Peyer's patch (tissue), 4 donors: ENCODE results near the gene TEX48. TPM values are rescaled to one million over a fixed set of nuclear protein-coding genes. Genes with fewer than 3 reads are reported as not detected.

Source experiments
- DNase-seq, 3 donors: peaks; one replicate each; pipeline ENCODE4 v3.0.0-alpha.2; 2017 to 2019
- H3K27ac ChIP-seq, 4 donors: fragments of 200-600 bp; sonication (generic); one replicate each; pipeline ENCODE4 v1.5.1; 2016 to 2019
- H3K27me3 ChIP-seq, 2 donors: fragments of 200-600 bp; sonication (generic); one replicate each; pipeline ENCODE4 v1.5.1; 2019
- H3K36me3 ChIP-seq, 3 donors: fragments of 200-600 bp; sonication (generic); one replicate each; pipeline ENCODE4 v1.5.1; 2016 to 2019
- H3K4me1 ChIP-seq, 4 donors: fragments of 200-600 bp; sonication (generic); one replicate each; pipeline ENCODE4 v1.5.1; 2016 to 2019
- H3K4me3 ChIP-seq, 4 donors: fragments of 200-600 bp; sonication (generic); 1 replicate in 3 of 4; 2 replicates in 1 of 4; pipeline ENCODE4 v1.5.1; 2016 to 2019; ENCODE audit warnings: mild to moderate bottlenecking in 1 of 4
- H3K9me3 ChIP-seq, 4 donors: fragments of 200-600 bp; sonication (generic); one replicate each; pipeline ENCODE4 v1.5.1; 2016 to 2019; ENCODE audit warnings: mild to moderate bottlenecking in 1 of 4
- POLR2A ChIP-seq, 2 donors: fragments of 450-650 bp; IDR thresholded peaks; one replicate each; pipeline ENCODE4 v1.5.1; 2017; ENCODE audit warnings: antibody characterized with exemption in 2 of 2, mild to moderate bottlenecking in 2 of 2, moderate library complexity in 2 of 2
- total RNA-seq, 4 donors: library from RNA; depleted of rRNA; stranded (reverse); fragments of >200 nt; gene quantifications; one replicate each; pipeline ENCODE4 v1.1.0, GENCODE V29; 2016
- TF ChIP-seq, protein P1 (sequence below), 6 experiments: fragments of 450-650 bp in 4 of 6; fragments of 200-600 bp in 2 of 6; sonication (generic) in 1 of 6; IDR thresholded peaks; one replicate each; pipeline ENCODE4 v1.5.1; 2017 to 2019; ENCODE audit warnings: antibody characterized with exemption in 6 of 6, mild to moderate bottlenecking in 3 of 6, moderate library complexity in 1 of 6

The TEX48 gene
- total RNA-seq, 4 donors from 2014 or later, result not detected

DNA sequence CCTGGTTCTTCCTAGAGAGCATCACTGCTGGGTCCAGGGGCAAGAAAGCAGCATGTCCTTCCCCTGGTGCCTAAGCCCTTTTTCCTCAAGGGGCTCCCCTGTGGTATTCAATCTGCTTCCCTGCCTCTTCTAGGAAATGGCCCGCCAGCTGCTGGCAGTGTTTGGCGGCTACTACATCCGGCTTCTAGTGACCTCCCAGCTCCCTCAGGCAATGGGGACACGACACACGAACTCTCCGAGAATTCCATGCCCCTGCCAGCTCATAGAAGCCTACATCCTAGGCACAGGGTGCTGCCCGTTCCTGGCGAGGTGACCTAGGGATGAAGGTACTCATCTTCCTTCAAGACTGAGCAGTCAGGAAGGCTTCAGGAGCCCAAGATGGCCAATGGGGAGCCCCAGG, 39.0 kb downstream of the TEX48 start:
- peaks cover 0 to 47% (median 0%) of the 10 kb centered on the region in 3 donors for H3K36me3 ChIP-seq
- no peak for TF ChIP-seq POLR2A (IDR thresholded peaks at IDR 0.05)
- TF ChIP-seq, protein P1, sequence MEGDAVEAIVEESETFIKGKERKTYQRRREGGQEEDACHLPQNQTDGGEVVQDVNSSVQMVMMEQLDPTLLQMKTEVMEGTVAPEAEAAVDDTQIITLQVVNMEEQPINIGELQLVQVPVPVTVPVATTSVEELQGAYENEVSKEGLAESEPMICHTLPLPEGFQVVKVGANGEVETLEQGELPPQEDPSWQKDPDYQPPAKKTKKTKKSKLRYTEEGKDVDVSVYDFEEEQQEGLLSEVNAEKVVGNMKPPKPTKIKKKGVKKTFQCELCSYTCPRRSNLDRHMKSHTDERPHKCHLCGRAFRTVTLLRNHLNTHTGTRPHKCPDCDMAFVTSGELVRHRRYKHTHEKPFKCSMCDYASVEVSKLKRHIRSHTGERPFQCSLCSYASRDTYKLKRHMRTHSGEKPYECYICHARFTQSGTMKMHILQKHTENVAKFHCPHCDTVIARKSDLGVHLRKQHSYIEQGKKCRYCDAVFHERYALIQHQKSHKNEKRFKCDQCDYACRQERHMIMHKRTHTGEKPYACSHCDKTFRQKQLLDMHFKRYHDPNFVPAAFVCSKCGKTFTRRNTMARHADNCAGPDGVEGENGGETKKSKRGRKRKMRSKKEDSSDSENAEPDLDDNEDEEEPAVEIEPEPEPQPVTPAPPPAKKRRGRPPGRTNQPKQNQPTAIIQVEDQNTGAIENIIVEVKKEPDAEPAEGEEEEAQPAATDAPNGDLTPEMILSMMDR (IDR thresholded peaks at IDR 0.05), result no peak
- H3K27me3 ChIP-seq, result no peaks in the 10 kb centered on the region
- peak in 1 of 3 donors; percentile 31 for DNase-seq
- H3K9me3 ChIP-seq, result no peaks in the 10 kb centered on the region
- no peaks in the 10 kb centered on the region for H3K4me1 ChIP-seq
- no peak overlapping the region for H3K4me3 ChIP-seq
- no peak overlapping the region for H3K27ac ChIP-seq

DNA sequence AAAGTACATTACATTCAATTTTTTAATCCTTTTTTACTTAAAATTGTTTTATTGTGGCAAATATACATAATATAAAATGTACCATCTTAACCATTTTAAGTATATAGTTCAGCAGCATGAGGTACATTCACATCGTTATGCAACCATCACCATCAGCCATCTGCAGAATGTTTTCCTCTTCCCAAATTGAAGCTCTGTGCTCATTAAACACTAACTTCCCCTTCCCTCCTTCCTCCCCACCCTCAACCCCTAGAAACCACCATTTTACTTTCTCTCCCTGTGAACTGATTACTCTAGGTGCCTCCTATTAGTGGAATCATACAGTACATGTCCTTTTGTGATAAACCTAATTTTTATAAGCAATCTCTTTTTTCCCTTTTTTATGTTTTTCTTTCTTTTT, 40.0 kb downstream of the TEX48 start:
- Histone ChIP-seq H3K36me3 (peaks cover 0 to 51% (median 0%) of the 10 kb centered on the region in 3 donors), H3K27ac (no peak overlapping the region), H3K4me1 (no peaks in the 10 kb centered on the region), H3K9me3 (no peaks in the 10 kb centered on the region), H3K4me3 (no peak overlapping the region), H3K27me3 (no peaks in the 10 kb centered on the region)
- peak in 1 of 3 donors; percentile 6 for DNase-seq
- TF ChIP-seq, protein P1 (IDR thresholded peaks at IDR 0.05), result no peak
- no peak for TF ChIP-seq POLR2A (IDR thresholded peaks at IDR 0.05)

DNA sequence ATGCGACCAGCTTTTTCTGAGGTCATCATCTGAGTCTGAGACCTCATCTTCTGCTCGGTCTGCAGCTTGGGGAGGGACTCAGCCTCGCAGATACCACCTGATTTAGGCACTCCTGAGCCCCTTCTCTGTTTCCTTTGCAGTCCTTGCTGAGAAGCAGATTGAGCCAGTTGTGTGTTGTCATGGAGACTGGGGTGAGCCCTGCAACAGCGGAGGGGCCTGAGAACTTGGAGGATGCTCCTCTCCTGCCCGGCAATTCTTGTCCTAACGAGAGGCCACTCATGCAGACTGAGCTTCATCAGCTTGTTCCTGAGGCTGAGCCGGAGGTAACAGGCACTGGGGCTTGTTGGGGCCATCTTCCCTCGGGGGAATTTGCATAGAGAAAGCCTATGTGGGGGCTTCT, 43.6 kb downstream of the TEX48 start:
- H3K9me3 ChIP-seq, result no peaks in the 10 kb centered on the region
- no peak overlapping the region for H3K4me3 ChIP-seq
- H3K4me1 ChIP-seq, result no peaks in the 10 kb centered on the region
- H3K36me3 ChIP-seq, result peaks cover 0 to 54% (median 0%) of the 10 kb centered on the region in 3 donors
- H3K27me3 ChIP-seq, result no peaks in the 10 kb centered on the region
- H3K27ac ChIP-seq, result no peak overlapping the region
- no peak for DNase-seq
- no peak for TF ChIP-seq POLR2A (IDR thresholded peaks at IDR 0.05)
- TF ChIP-seq, protein P1 (IDR thresholded peaks at IDR 0.05), result no peak

DNA sequence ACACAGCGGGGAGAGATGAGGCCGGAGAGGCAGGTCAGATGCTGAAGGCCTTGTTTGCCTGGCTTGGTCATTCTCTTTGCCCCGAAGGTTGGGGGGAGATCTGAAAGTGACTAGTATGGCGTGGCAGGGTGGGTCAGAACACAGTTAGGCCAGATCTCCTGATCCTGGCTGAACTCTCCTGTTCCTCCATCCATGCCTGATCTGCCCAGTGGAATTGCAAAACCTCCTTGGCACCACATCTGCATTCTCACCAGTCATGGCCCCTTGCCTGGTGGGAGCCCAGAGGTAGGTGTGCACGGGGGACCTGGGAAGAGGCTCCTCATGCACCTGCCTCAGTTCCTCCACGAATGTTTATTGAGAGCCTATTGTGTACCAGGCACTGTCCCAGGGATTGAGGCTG, 47.6 kb downstream of the TEX48 start:
- no peak overlapping the region for H3K27ac ChIP-seq
- TF ChIP-seq, protein P1 (IDR thresholded peaks at IDR 0.05), result no peak
- TF ChIP-seq POLR2A (IDR thresholded peaks at IDR 0.05), result no peak
- no peaks in the 10 kb centered on the region for H3K9me3 ChIP-seq
- no peaks in the 10 kb centered on the region for H3K4me1 ChIP-seq
- H3K27me3 ChIP-seq, result no peaks in the 10 kb centered on the region
- H3K36me3 ChIP-seq, result peaks cover 0 to 70% (median 0%) of the 10 kb centered on the region in 3 donors
- DNase-seq, result no peak
- H3K4me3 ChIP-seq, result no peak overlapping the region

DNA sequence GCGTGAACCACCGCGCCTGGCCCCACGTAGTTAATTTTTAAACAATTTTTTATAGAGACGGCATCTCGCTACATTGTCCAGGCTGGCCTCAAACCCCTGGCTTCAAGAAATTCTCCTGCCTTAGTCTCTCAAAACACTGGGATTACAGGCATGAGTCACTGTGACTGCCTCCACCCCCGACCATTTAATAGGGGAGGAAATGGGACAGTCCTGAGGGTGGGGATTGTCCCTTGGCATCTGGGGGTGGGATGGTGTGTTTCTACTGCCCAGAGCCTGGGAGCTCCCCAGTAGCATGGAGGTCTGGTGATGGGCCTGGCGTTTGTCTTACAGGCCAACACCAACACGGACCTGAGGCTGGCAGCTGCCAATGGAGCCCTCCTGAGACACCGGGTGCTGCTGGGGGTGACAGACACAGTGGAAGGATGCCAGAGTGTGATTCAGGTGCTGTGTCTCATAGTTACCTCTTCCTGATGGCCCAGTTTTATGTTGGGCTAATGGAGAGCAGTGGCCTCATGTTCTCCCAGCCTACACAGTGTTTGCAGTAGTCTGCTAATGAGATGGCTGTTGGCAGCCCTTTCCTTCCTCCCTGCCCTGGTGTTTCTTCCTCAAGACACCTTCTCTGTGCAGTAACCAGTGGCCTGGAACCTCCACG, 48.4 kb downstream of the TEX48 start:
- Histone ChIP-seq H3K27ac (no peak overlapping the region), H3K4me3 (no peak overlapping the region), H3K36me3 (peaks cover 0 to 73% (median 0%) of the 10 kb centered on the region in 3 donors), H3K9me3 (no peaks in the 10 kb centered on the region), H3K27me3 (no peaks in the 10 kb centered on the region), H3K4me1 (no peaks in the 10 kb centered on the region)
- no peak for TF ChIP-seq POLR2A (IDR thresholded peaks at IDR 0.05)
- TF ChIP-seq, protein P1 (IDR thresholded peaks at IDR 0.05), result no peak
- DNase-seq, result no peak
